Karpas-422 (cell line): ENCODE measurements around the gene PPP1R1A. TPM values are rescaled to one million over a fixed set of nuclear protein-coding genes. Genes with fewer than 3 reads are reported as not detected.

Experiments used
- DNase-seq: peaks from one replicate; pipeline ENCODE4 v3.0.0-alpha.2; 2015
- H2AFZ ChIP-seq: fragments of 200-600 bp; sonication (generic); 2 replicates; pipeline ENCODE4 v1.6.1; 2014; ENCODE audit warnings: antibody characterized with exemption, low read length, mixed read lengths
- H3K27ac ChIP-seq: fragments of 200-600 bp; sonication (generic); 2 replicates; pipeline ENCODE4 v1.5.1; 2014; ENCODE audit warnings: mild to moderate bottlenecking, low read length, moderate library complexity
- H3K27me3 ChIP-seq: fragments of 200-600 bp; sonication (generic); 2 replicates; pipeline ENCODE4 v1.6.1; 2014; ENCODE audit warnings: low read length, mixed read lengths
- H3K36me3 ChIP-seq: fragments of 200-600 bp; sonication (generic); 2 replicates; pipeline ENCODE4 v1.6.1; 2014; ENCODE audit warnings: low read length, mixed read lengths; ENCODE audit not compliant: insufficient read depth
- H3K4me1 ChIP-seq: fragments of 200-600 bp; sonication (generic); 2 replicates; pipeline ENCODE4 v1.6.1; 2014; ENCODE audit warnings: mild to moderate bottlenecking, low read length, mixed read lengths
- H3K4me2 ChIP-seq: fragments of 200-600 bp; sonication (generic); 2 replicates; pipeline ENCODE4 v1.6.1; 2014; ENCODE audit warnings: low read length, low read depth, mild to moderate bottlenecking; ENCODE audit not compliant: poor library complexity, severe bottlenecking
- H3K4me3 ChIP-seq: fragments of 200-600 bp; sonication (generic); 2 replicates; pipeline ENCODE4 v1.5.1; 2014; ENCODE audit warnings: mild to moderate bottlenecking, antibody characterized with exemption, low read length, mixed read lengths
- H3K79me2 ChIP-seq: fragments of 200-600 bp; sonication (generic); 2 replicates; pipeline ENCODE4 v1.6.1; 2014; ENCODE audit warnings: mild to moderate bottlenecking, low read length, mixed read lengths
- H3K9ac ChIP-seq: fragments of 200-600 bp; sonication (generic); 2 replicates; pipeline ENCODE4 v1.6.0; 2014; ENCODE audit warnings: low read length
- H3K9me2 ChIP-seq: fragments of 200-600 bp; sonication (generic), shearing (Covaris generic); replicated peaks from 2 replicates; pipeline ENCODE4 v1.6.0; 2014; ENCODE audit warnings: mild to moderate bottlenecking, low read length, moderate library complexity; ENCODE audit not compliant: insufficient read depth
- H3K9me3 ChIP-seq: fragments of 300-700, 200-600 bp; sonication (generic); 2 replicates; pipeline ENCODE4 v1.6.1; 2014; ENCODE audit warnings: low read length, mixed read lengths
- H4K20me1 ChIP-seq: fragments of 200-600 bp; sonication (generic); 2 replicates; pipeline ENCODE4 v1.6.1; 2014; ENCODE audit warnings: mild to moderate bottlenecking, antibody characterized with exemption, low read length, low read depth; ENCODE audit not compliant: insufficient read depth
- total RNA-seq: library from RNA; depleted of rRNA; stranded (reverse); fragments of >200 nt; shearing (Covaris generic); gene quantifications from 2 replicates; pipeline ENCODE4 v1.2.3, GENCODE V29; 2014; ENCODE audit warnings: low replicate concordance

Gene PPP1R1A
- total RNA-seq, 1 experiment from 2014 or later: not detected

GRCh38 chr12:54587315-54587873, 1.1 kb downstream of the PPP1R1A start:
- H3K9ac ChIP-seq: no peak overlapping the region
- H3K9me3 ChIP-seq: no peaks in the 10 kb centered on the region
- no peaks in the 10 kb centered on the region for H3K4me1 ChIP-seq
- no peak overlapping the region for H2AFZ ChIP-seq
- no peaks in the 10 kb centered on the region for H3K79me2 ChIP-seq
- H4K20me1 ChIP-seq: no peaks in the 10 kb centered on the region
- DNase-seq: no peak
- no peak overlapping the region for H3K4me2 ChIP-seq
- no peak overlapping the region for H3K4me3 ChIP-seq
- H3K9me2 ChIP-seq: no peaks in the 10 kb centered on the region
- H3K27me3 ChIP-seq: no peaks in the 10 kb centered on the region
- H3K27ac ChIP-seq: no peak overlapping the region
- H3K36me3 ChIP-seq: no peaks in the 10 kb centered on the region

- Histone ChIP-seq H4K20me1 (no peaks in the 10 kb centered on the region), H3K9me3 (no peaks in the 10 kb centered on the region), H2AFZ (no peak overlapping the region), H3K27me3 (no peaks in the 10 kb centered on the region), H3K79me2 (no peaks in the 10 kb centered on the region), H3K9me2 (no peaks in the 10 kb centered on the region), H3K27ac (no peak overlapping the region), H3K36me3 (no peaks in the 10 kb centered on the region), H3K9ac (no peak overlapping the region), H3K4me1 (no peaks in the 10 kb centered on the region), H3K4me3 (no peak overlapping the region), H3K4me2 (no peak overlapping the region)
- DNase-seq: no peak
Measured at GRCh38 chr12:54586620-54587019, 1.8 kb downstream of the PPP1R1A start.

- H3K27me3 ChIP-seq: no peaks in the 10 kb centered on the region
- H4K20me1 ChIP-seq: no peaks in the 10 kb centered on the region
- H3K4me2 ChIP-seq: no peak overlapping the region
- no peaks in the 10 kb centered on the region for H3K79me2 ChIP-seq
- H3K9me2 ChIP-seq: no peaks in the 10 kb centered on the region
- H3K4me1 ChIP-seq: no peaks in the 10 kb centered on the region
- H3K9ac ChIP-seq: no peak overlapping the region
- no peak overlapping the region for H3K27ac ChIP-seq
- no peak for DNase-seq
- no peak overlapping the region for H2AFZ ChIP-seq
- no peaks in the 10 kb centered on the region for H3K36me3 ChIP-seq
- no peak overlapping the region for H3K4me3 ChIP-seq
- no peaks in the 10 kb centered on the region for H3K9me3 ChIP-seq
Measured at GRCh38 chr12:54585243-54585642, 3.2 kb downstream of the PPP1R1A start.

GRCh38 chr12:54584128-54584527, 4.3 kb downstream of the PPP1R1A start:
- H3K9me3 ChIP-seq: no peaks in the 10 kb centered on the region
- H3K4me1 ChIP-seq: no peaks in the 10 kb centered on the region
- no peaks in the 10 kb centered on the region for H3K9me2 ChIP-seq
- H3K27me3 ChIP-seq: no peaks in the 10 kb centered on the region
- no peak overlapping the region for H3K9ac ChIP-seq
- no peak for DNase-seq
- no peaks in the 10 kb centered on the region for H3K36me3 ChIP-seq
- H3K4me3 ChIP-seq: no peak overlapping the region
- H3K4me2 ChIP-seq: no peak overlapping the region
- H4K20me1 ChIP-seq: no peaks in the 10 kb centered on the region
- H2AFZ ChIP-seq: no peak overlapping the region
- no peaks in the 10 kb centered on the region for H3K79me2 ChIP-seq
- H3K27ac ChIP-seq: no peak overlapping the region

- Histone ChIP-seq H3K4me2 (no peak overlapping the region), H3K27ac (no peak overlapping the region), H3K9me2 (no peaks in the 10 kb centered on the region), H3K79me2 (no peaks in the 10 kb centered on the region), H4K20me1 (no peaks in the 10 kb centered on the region), H3K4me3 (no peak overlapping the region), H2AFZ (no peak overlapping the region), H3K9ac (no peak overlapping the region), H3K27me3 (no peaks in the 10 kb centered on the region), H3K4me1 (no peaks in the 10 kb centered on the region), H3K36me3 (no peaks in the 10 kb centered on the region), H3K9me3 (no peaks in the 10 kb centered on the region)
- DNase-seq: no peak
Measured at GRCh38 chr12:54583726-54584125, 4.7 kb downstream of the PPP1R1A start.

- Histone ChIP-seq H3K4me3 (no peak overlapping the region), H3K9ac (no peak overlapping the region), H3K4me2 (no peak overlapping the region), H2AFZ (no peak overlapping the region), H4K20me1 (no peaks in the 10 kb centered on the region), H3K4me1 (no peaks in the 10 kb centered on the region), H3K9me3 (no peaks in the 10 kb centered on the region), H3K9me2 (no peaks in the 10 kb centered on the region), H3K27ac (no peak overlapping the region), H3K36me3 (no peaks in the 10 kb centered on the region), H3K79me2 (no peaks in the 10 kb centered on the region), H3K27me3 (no peaks in the 10 kb centered on the region)
- no peak for DNase-seq
Measured at GRCh38 chr12:54581412-54581811, 7.0 kb downstream of the PPP1R1A start.

GRCh38 chr12:54579696-54580333, 8.6 kb downstream of the PPP1R1A start:
- H4K20me1 ChIP-seq: no peaks in the 10 kb centered on the region
- DNase-seq: peak; percentile 92
- H3K4me1 ChIP-seq: peaks cover 6% of the 10 kb centered on the region
- H3K27ac ChIP-seq: no peak overlapping the region
- no peaks in the 10 kb centered on the region for H3K36me3 ChIP-seq
- H3K9me2 ChIP-seq: no peaks in the 10 kb centered on the region
- no peak overlapping the region for H3K4me3 ChIP-seq
- H3K27me3 ChIP-seq: no peaks in the 10 kb centered on the region
- no peak overlapping the region for H3K9ac ChIP-seq
- no peaks in the 10 kb centered on the region for H3K9me3 ChIP-seq
- no peak overlapping the region for H3K4me2 ChIP-seq
- no peaks in the 10 kb centered on the region for H3K79me2 ChIP-seq
- no peak overlapping the region for H2AFZ ChIP-seq

GRCh38 chr12:54579258-54579657, 9.2 kb downstream of the PPP1R1A start:
- no peak overlapping the region for H2AFZ ChIP-seq
- H3K36me3 ChIP-seq: no peaks in the 10 kb centered on the region
- H3K9me3 ChIP-seq: no peaks in the 10 kb centered on the region
- no peak overlapping the region for H3K9ac ChIP-seq
- H3K9me2 ChIP-seq: no peaks in the 10 kb centered on the region
- DNase-seq: no peak
- peaks cover 7% of the 10 kb centered on the region for H3K4me1 ChIP-seq
- H3K79me2 ChIP-seq: no peaks in the 10 kb centered on the region
- H3K27me3 ChIP-seq: no peaks in the 10 kb centered on the region
- no peak overlapping the region for H3K4me3 ChIP-seq
- no peaks in the 10 kb centered on the region for H4K20me1 ChIP-seq
- no peak overlapping the region for H3K27ac ChIP-seq
- no peak overlapping the region for H3K4me2 ChIP-seq
